ENCODE results near the gene AMZ2.

Gene AMZ2

DNA sequence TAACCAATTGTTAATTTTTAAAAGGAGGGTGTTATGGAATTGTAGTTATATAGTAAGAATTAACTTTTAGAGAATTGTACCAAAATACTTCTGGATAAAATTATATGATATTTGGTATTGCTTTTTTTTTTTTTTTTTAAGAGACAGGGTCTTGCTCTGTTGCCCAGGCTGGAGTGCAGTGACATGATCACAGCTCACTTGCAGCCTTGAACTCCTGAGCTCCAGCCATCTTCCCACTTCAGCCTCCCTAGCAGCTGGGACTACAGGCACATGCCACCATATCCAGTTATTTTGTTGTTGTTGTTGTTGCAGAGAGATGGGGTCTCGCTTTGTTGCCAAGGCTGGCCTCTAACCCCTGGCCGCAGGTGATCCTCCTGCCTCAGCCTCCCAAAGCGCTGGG lies 52.0 kb downstream of the AMZ2 start:
- no peak overlapping the region for H3K4me3 ChIP-seq (ENCODE audit: low read depth, low read length)
- in situ Hi-C loops (cut with HindIII; ENCODE audit: low sequenced_read_pairs): no loop called here
- DNase-seq (ENCODE audit: low read depth, low spot score): no peak
- no peak for TF ChIP-seq CTCF (IDR thresholded peaks at IDR 0.05; ENCODE audit: low read depth, low read length)

DNA sequence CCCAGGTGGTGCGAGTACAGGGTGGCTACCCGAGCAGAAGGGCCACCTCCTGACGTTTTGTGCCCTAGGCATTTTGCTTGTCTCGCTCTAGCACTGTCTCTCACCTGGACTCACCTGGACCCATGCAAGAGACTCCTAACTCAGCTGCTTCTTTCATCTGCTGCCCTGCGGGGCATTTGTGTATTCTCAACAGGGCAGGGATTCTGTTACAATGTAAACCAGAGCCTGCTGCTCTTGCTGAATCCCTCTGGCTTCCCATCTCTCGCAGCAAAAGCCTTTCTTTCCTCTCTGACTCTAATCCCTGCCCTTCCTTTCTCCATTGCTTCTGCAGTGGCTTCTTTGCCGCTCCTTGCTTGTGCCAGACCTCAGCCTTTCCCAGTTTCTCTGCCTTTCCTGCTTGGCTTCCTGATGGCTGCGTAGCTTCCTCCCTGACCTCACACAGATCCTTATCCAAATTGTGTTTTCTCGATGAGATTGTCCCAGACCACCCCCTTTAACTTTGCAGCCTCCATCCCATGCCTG lies 53.7 kb downstream of the AMZ2 start:
- no peak for DNase-seq (ENCODE audit: low read depth, low spot score)
- H3K4me3 ChIP-seq (ENCODE audit: low read depth, low read length): no peak overlapping the region
- TF ChIP-seq CTCF (IDR thresholded peaks at IDR 0.05; ENCODE audit: low read depth, low read length): no peak
- in situ Hi-C loops (cut with HindIII; ENCODE audit: low sequenced_read_pairs): no loop called here

DNA sequence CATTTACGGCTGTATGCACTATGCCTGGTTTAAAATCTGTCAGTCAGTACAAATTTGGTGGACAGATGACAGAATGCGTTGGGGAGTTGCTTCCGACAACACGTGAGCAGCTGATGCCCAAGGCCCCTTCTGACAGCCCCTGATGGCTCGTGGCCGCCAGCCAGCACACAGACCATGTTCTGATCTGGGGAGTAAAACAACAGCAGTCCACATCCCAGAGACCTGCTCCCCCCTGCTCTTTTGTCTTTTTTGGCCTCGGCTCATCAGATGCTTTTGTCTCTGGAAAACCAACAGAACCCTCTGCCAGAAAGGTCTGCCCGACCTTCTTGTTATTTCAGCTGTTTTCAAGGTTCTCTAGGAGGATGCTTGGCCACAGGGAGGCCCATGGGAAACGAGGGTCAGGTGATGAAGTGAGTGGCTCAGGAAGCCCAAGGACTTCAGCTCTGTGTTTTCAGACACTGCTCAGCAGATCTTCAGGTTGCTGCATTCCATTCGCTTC lies 54.3 kb downstream of the AMZ2 start:
- DNase-seq (ENCODE audit: low read depth, low spot score): peak; percentile 87
- in situ Hi-C loops (cut with HindIII; ENCODE audit: low sequenced_read_pairs): no loop called here
- H3K4me3 ChIP-seq (ENCODE audit: low read depth, low read length): no peak overlapping the region
- no peak for TF ChIP-seq CTCF (IDR thresholded peaks at IDR 0.05; ENCODE audit: low read depth, low read length)

DNA sequence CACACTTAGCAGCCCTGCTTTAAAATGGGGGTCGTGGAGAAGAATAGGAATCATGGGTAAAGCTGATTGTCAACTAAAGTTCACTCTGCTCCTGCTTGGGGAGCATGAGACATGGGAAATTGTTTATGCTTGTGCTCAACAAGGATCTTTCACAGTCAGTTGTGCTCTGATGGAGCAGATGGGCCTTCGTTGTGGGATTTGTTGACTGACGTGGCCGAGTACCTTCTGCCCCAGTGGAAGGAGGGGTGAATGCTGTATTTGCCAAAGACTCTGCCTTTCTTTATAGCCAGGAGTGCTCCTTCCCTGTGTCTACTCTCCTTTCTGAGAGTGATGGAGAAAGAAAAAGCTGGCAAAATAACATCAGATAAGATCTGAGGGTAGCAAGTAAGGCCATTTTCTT lies 54.8 kb downstream of the AMZ2 start:
- no peak overlapping the region for H3K4me3 ChIP-seq (ENCODE audit: low read depth, low read length)
- in situ Hi-C loops (cut with HindIII; ENCODE audit: low sequenced_read_pairs): no loop called here
- no peak for TF ChIP-seq CTCF (IDR thresholded peaks at IDR 0.05; ENCODE audit: low read depth, low read length)
- no peak for DNase-seq (ENCODE audit: low read depth, low spot score)

DNA sequence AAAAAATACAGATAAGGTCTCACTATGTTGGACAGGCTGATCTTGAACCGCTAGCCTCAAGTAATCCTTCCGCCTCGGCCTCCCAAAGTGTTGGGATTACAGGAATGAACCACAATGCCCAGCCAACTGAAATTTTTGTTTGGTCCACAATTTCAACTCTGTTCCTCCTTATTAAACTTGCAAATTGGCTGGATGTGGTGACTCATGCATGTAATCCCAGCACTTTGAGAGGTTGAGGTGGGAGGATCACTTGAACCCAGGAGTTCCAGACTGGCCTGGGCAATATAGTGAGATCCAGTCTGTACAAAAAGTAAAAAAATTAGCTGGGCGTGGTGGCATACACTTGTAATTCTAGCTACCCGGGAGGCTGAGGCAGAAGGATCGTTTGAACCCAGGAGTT lies 56.9 kb downstream of the AMZ2 start:
- H3K4me3 ChIP-seq (ENCODE audit: low read depth, low read length): no peak overlapping the region
- in situ Hi-C loops (cut with HindIII; ENCODE audit: low sequenced_read_pairs): no loop called here
- no peak for DNase-seq (ENCODE audit: low read depth, low spot score)
- no peak for TF ChIP-seq CTCF (IDR thresholded peaks at IDR 0.05; ENCODE audit: low read depth, low read length)

- in situ Hi-C loops (cut with HindIII; ENCODE audit: low sequenced_read_pairs): no loop called here
- no peak for TF ChIP-seq CTCF (IDR thresholded peaks at IDR 0.05; ENCODE audit: low read depth, low read length)
- no peak overlapping the region for H3K4me3 ChIP-seq (ENCODE audit: low read depth, low read length)
- DNase-seq (ENCODE audit: low read depth, low spot score): no peak
These were observed 57.3 kb downstream of the AMZ2 start for GRCh38 chr17:68305142-68305541.

All from astrocyte of the spinal cord (primary cell).